KMS-11 (cell line): Measurements from ENCODE around the gene AGPAT3.

Experiments used
- H2AFZ ChIP-seq: fragments of 200-600 bp; sonication (generic); 2 replicates; pipeline ENCODE4 v1.6.1; 2016; ENCODE audit warnings: antibody characterized with exemption, mixed run types, low read depth
- H3K27ac ChIP-seq: fragments of 200-600 bp; sonication (generic); 2 replicates; pipeline ENCODE4 v1.6.1; 2016; ENCODE audit warnings: mild to moderate bottlenecking, mixed run types
- H3K27me3 ChIP-seq: fragments of 200-600 bp; sonication (generic); 2 replicates; pipeline ENCODE4 v1.6.1; 2017; ENCODE audit warnings: mild to moderate bottlenecking, low read depth, mixed run types, moderate library complexity; ENCODE audit not compliant: insufficient read depth
- H3K36me3 ChIP-seq: fragments of 200-600 bp; sonication (generic); 2 replicates; pipeline ENCODE4 v1.6.1; 2017; ENCODE audit warnings: mild to moderate bottlenecking, mixed run types; ENCODE audit not compliant: insufficient read depth
- H3K4me1 ChIP-seq: fragments of 200-600 bp; sonication (generic); 2 replicates; pipeline ENCODE4 v1.6.1; 2016; ENCODE audit warnings: mild to moderate bottlenecking, low read depth, mixed run types; ENCODE audit not compliant: poor library complexity, severe bottlenecking
- H3K4me2 ChIP-seq: fragments of 200-600 bp; sonication (generic); 2 replicates; pipeline ENCODE4 v1.7.0; 2016; ENCODE audit warnings: mild to moderate bottlenecking, mixed run types
- H3K4me3 ChIP-seq: fragments of 200-600 bp; sonication (generic); IDR thresholded peaks from 2 replicates; pipeline ENCODE4 v1.6.1; 2017; ENCODE audit warnings: low read depth, low read length, mixed read lengths; ENCODE audit not compliant: insufficient read depth
- H3K79me2 ChIP-seq: fragments of 200-600 bp; sonication (generic); 2 replicates; pipeline ENCODE4 v1.6.1; 2016; ENCODE audit warnings: low read depth, mixed run types; ENCODE audit not compliant: insufficient read depth
- H3K9ac ChIP-seq: fragments of 200-600 bp; sonication (generic); 2 replicates; pipeline ENCODE4 v1.6.1; 2016; ENCODE audit warnings: mild to moderate bottlenecking, mixed run types
- H4K20me1 ChIP-seq: fragments of 200-600 bp; sonication (generic); 2 replicates; pipeline ENCODE4 v1.6.1; 2016; ENCODE audit warnings: mild to moderate bottlenecking, mixed run types; ENCODE audit not compliant: insufficient read depth
- TF ChIP-seq, protein P1 (sequence below): fragments of 200-600 bp; sonication (generic); conservative IDR thresholded peaks from 2 replicates; pipeline ENCODE4 v1.6.1; 2017; ENCODE audit warnings: low read depth, mild to moderate bottlenecking, antibody characterized with exemption, low read length, moderate library complexity, mixed read lengths

The AGPAT3 gene

DNA sequence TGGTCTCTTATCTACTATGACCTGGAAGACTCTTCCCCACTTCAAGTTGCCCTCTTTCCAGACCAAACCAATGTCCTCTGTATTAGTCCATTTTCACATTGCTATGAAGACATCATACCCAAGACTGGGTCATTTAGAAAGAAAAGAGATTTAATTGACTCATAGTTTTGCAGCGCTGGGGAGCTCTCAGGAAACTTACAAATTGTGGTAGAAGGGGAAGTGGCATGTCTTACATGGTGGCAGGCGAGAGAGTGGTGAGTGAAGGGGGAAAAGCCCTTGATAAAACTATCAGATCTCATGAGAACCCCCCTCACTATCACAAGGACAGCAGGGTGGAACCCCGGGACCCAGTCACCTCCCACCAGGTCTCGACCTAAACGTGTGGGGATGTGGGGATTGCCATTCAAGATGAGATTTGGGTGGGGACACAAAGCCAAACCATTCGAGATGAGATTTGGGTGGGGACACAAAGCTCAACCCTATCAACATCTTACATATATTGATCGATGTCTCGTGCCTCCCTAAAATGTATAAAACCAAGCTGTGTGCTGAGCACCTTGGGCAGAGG, 14.2 kb upstream of the AGPAT3 start:
- Histone ChIP-seq H3K4me3 (no peak overlapping the region), H3K27ac (no peak overlapping the region), H2AFZ (no peak overlapping the region), H3K4me2 (no peak overlapping the region), H4K20me1 (no peaks in the 10 kb centered on the region), H3K4me1 (no peaks in the 10 kb centered on the region), H3K9ac (no peak overlapping the region), H3K36me3 (no peaks in the 10 kb centered on the region), H3K79me2 (no peaks in the 10 kb centered on the region), H3K27me3 (no peaks in the 10 kb centered on the region; the same call in 1 of the 2 replicates)
- TF ChIP-seq, protein P1, sequence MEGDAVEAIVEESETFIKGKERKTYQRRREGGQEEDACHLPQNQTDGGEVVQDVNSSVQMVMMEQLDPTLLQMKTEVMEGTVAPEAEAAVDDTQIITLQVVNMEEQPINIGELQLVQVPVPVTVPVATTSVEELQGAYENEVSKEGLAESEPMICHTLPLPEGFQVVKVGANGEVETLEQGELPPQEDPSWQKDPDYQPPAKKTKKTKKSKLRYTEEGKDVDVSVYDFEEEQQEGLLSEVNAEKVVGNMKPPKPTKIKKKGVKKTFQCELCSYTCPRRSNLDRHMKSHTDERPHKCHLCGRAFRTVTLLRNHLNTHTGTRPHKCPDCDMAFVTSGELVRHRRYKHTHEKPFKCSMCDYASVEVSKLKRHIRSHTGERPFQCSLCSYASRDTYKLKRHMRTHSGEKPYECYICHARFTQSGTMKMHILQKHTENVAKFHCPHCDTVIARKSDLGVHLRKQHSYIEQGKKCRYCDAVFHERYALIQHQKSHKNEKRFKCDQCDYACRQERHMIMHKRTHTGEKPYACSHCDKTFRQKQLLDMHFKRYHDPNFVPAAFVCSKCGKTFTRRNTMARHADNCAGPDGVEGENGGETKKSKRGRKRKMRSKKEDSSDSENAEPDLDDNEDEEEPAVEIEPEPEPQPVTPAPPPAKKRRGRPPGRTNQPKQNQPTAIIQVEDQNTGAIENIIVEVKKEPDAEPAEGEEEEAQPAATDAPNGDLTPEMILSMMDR, result no peak

DNA sequence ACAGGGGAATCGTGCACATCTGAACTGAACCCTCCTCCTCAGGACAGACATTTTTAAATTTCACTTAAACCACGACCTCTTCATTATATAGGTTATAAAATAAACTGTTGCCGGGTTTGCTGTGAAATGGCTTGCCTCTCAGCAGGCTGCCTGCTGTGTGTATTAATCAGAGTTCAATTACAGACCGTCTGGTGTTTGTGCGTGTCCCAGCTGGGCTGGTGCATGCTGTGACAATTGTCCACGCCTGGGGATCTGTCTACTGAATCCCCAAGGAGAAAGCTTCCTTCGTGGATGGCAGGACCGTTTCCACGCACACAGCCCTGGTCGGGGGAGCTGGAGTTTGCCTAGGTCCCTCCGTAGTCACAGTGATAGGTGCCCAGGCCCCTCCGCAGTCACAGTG, 13.4 kb upstream of the AGPAT3 start:
- no peaks in the 10 kb centered on the region for H3K4me1 ChIP-seq
- no peaks in the 10 kb centered on the region; the same call in 1 of the 2 replicates for H3K27me3 ChIP-seq
- no peaks in the 10 kb centered on the region for H3K36me3 ChIP-seq
- H3K9ac ChIP-seq, result no peak overlapping the region
- TF ChIP-seq, protein P1, result no peak
- no peak overlapping the region for H3K4me2 ChIP-seq
- H2AFZ ChIP-seq, result no peak overlapping the region
- no peak overlapping the region for H3K4me3 ChIP-seq
- H4K20me1 ChIP-seq, result no peaks in the 10 kb centered on the region
- H3K79me2 ChIP-seq, result no peaks in the 10 kb centered on the region
- H3K27ac ChIP-seq, result no peak overlapping the region

DNA sequence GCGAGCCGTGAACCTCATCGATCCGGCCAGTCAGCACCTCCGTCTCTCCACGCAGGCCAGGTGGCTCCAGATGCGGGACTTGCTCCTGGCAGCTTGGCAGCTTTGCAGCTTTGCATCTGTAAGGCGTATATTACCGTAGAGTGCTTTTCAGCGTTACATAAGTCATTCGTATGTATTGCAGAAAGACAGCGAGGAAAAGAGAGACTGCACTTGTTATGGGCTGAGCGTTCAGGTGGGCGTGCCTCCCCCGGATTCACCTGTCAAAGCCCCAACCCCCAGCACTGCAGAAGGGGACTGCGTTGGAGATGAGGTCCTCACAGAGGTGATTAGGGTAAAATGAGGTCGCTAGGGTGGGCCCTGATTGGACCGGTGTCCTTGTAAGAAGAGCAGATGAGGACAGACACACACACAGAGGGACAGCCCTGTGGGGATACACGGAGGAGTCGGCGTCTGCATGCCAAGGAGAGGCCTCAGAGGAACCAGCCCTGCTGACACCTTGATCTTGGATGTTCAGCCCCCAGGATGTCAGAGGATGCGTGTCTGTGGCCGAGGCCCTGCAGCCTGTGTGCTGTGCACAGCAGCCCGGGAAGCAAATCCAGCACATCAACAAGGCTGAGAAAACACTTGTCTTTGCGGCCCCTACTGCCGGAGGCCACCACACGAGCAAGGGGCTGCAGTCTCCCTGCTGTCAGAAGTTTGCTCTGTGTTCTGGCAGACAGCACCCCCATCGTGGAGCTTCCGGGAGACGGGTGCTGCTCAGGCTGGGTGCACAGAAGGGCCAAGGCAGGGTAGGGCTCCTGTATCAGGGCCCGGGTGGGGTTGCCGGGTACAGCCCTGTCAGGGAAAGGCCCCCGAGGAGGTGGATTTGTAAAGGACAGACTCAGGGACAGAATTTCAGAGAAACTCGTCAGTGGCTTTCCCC, 10.9 kb upstream of the AGPAT3 start:
- H3K4me3 ChIP-seq, result no peak overlapping the region
- H3K27ac ChIP-seq, result no peak overlapping the region
- no peaks in the 10 kb centered on the region for H3K79me2 ChIP-seq
- H3K4me1 ChIP-seq, result no peaks in the 10 kb centered on the region
- H3K27me3 ChIP-seq, result no peaks in the 10 kb centered on the region; the same call in 1 of the 2 replicates
- no peak overlapping the region for H3K9ac ChIP-seq
- H3K4me2 ChIP-seq, result no peak overlapping the region
- H3K36me3 ChIP-seq, result no peaks in the 10 kb centered on the region
- TF ChIP-seq, protein P1, result no peak
- H2AFZ ChIP-seq, result no peak overlapping the region
- no peaks in the 10 kb centered on the region for H4K20me1 ChIP-seq

DNA sequence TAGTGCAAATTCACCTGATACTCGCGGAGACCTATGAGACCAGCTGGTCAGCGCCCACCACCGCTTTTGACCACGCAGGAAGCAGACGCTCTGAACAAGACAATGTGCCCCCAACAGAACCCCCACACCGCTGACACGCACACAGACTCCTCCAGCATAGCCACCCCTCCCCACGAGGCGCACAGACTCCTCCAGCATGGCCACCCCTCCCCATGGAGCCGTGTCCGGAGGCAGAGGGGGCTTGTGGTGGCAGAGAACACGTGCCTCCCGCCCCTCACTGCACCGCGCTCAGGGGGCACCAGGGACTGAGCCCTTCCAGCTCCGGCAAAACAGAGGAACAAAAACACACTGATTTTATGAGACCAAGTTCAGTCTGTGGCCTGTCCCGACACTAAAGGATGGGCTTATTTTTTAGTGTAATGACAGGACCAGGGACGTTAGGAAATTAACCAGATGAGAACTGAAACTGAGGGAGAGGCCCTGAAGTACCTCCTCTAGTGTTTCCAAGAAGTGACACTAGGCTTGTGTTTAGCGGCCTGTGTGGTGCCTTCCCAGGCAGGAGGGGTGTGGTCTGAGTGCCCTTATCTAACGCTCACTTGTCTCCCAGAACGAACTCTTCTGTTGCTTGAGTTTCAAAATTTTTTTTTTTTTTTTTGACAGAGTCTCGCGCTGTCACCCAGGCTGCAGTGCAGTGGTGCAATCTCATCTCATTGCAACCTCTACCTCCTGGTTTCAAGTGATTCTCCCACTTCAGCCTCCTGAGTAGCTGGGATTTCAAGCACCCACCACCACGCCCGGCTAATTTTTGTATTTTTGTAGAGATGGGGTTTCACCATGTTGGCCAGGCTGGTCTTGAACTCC, 10.0 kb upstream of the AGPAT3 start:
- H3K36me3 ChIP-seq, result no peaks in the 10 kb centered on the region
- H3K27me3 ChIP-seq, result no peaks in the 10 kb centered on the region
- no peak overlapping the region for H2AFZ ChIP-seq
- H3K4me1 ChIP-seq, result no peaks in the 10 kb centered on the region
- no peak overlapping the region for H3K4me3 ChIP-seq
- H3K79me2 ChIP-seq, result no peaks in the 10 kb centered on the region
- no peak overlapping the region for H3K27ac ChIP-seq
- H3K9ac ChIP-seq, result no peak overlapping the region
- no peaks in the 10 kb centered on the region for H4K20me1 ChIP-seq
- TF ChIP-seq, protein P1, result no peak
- H3K4me2 ChIP-seq, result no peak overlapping the region
